GM23338 (cell line): ENCODE measurements around the gene ATP1B2. TPM values are rescaled to one million over a fixed set of nuclear protein-coding genes. Genes with fewer than 3 reads are reported as not detected.

Experiments used
- ATAC-seq: fragments of 200-7000 bp; cut with Tn5 transposase; 3 replicates; pipeline ENCODE4 v1.9.1; 2020
- DNase-seq: peaks from one replicate; pipeline ENCODE4 v3.0.0-alpha.2; 2015; ENCODE audit warnings: low spot score
- H2AFZ ChIP-seq: fragments of 200-600 bp; sonication (generic); 2 replicates; pipeline ENCODE4 v1.8.0; 2016; ENCODE audit warnings: antibody characterized with exemption, mild to moderate bottlenecking, moderate library complexity
- H3F3A ChIP-seq: fragments of 200-600 bp; sonication (generic); replicated peaks from 2 replicates; pipeline ENCODE4 v1.8.0; 2017; ENCODE audit warnings: antibody characterized with exemption, mixed run types, low read depth
- H3K27ac ChIP-seq: fragments of 200-600 bp; sonication (generic); 2 replicates; pipeline ENCODE4 v1.6.1; 2016; ENCODE audit warnings: low read depth
- H3K27me3 ChIP-seq: fragments of 200-600 bp; sonication (generic); 2 replicates; pipeline ENCODE4 v1.8.0; 2016; ENCODE audit warnings: mild to moderate bottlenecking, mixed run types, moderate library complexity; ENCODE audit not compliant: insufficient read depth
- H3K36me3 ChIP-seq: fragments of 200-600 bp; sonication (generic); 2 replicates; pipeline ENCODE4 v1.8.0; 2016; ENCODE audit warnings: mild to moderate bottlenecking; ENCODE audit not compliant: insufficient read depth
- H3K4me1 ChIP-seq: fragments of 200-600 bp; sonication (generic); 2 replicates; pipeline ENCODE4 v1.8.0; 2016; ENCODE audit warnings: mild to moderate bottlenecking, moderate library complexity; ENCODE audit not compliant: insufficient read depth
- H3K4me2 ChIP-seq: fragments of 200-600 bp; sonication (generic); 2 replicates; pipeline ENCODE4 v1.7.1; 2017; ENCODE audit warnings: mixed run types
- H3K4me3 ChIP-seq: fragments of 200-600 bp; sonication (generic); 2 replicates; pipeline ENCODE4 v1.6.1; 2016; ENCODE audit warnings: mixed run types
- H3K79me2 ChIP-seq: fragments of 200-600 bp; sonication (generic); replicated peaks from 2 replicates; pipeline ENCODE4 v1.8.0; 2017; ENCODE audit warnings: mild to moderate bottlenecking; ENCODE audit not compliant: insufficient read depth
- H3K9me2 ChIP-seq: fragments of 200-600 bp; sonication (generic); 2 replicates; pipeline ENCODE4 v1.8.0; 2017; ENCODE audit not compliant: insufficient read depth
- H4K20me1 ChIP-seq: fragments of 200-600 bp; sonication (generic); replicated peaks from 2 replicates; pipeline ENCODE4 v1.8.0; 2017; ENCODE audit warnings: mild to moderate bottlenecking; ENCODE audit not compliant: insufficient read depth
- H3K27ac Mint-ChIP-seq: 2 replicates; pipeline ENCODE4 v1.8.0; 2020; ENCODE audit warnings: inconsistent platforms, mild to moderate bottlenecking, moderate library complexity, mixed read lengths
- H3K27me3 Mint-ChIP-seq: 3 replicates; pipeline ENCODE4 v1.8.0; 2022; ENCODE audit warnings: low read depth, mild to moderate bottlenecking, moderate library complexity, mixed read lengths, inconsistent platforms; ENCODE audit not compliant: insufficient read depth, poor library complexity
- H3K36me3 Mint-ChIP-seq: 3 replicates; pipeline ENCODE4 v1.8.0; 2021; ENCODE audit warnings: low read depth, mild to moderate bottlenecking, inconsistent platforms, moderate library complexity, mixed read lengths
- H3K4me1 Mint-ChIP-seq: 3 replicates; pipeline ENCODE4 v1.8.0; 2020; ENCODE audit warnings: mild to moderate bottlenecking, inconsistent platforms, mixed read lengths
- H3K4me3 Mint-ChIP-seq: 3 replicates; pipeline ENCODE4 v1.8.0; 2021; ENCODE audit warnings: moderate library complexity, mild to moderate bottlenecking, inconsistent platforms, mixed read lengths
- H3K9me3 Mint-ChIP-seq: 3 replicates; pipeline ENCODE4 v1.8.0; 2020; ENCODE audit warnings: moderate library complexity, mild to moderate bottlenecking, inconsistent platforms, mixed read lengths
- CREB1 ChIP-seq: fragments of 250-450 bp; sonication (Bioruptor Pico); IDR thresholded peaks from 2 replicates; pipeline ENCODE4 v1.5.0; 2020; ENCODE audit warnings: low read depth, mild to moderate bottlenecking, moderate library complexity
- CTCF ChIP-seq, 2 experiments: fragments of 200-600 bp in 1 of 2; sonication (generic) in 1 of 2; conservative IDR thresholded peaks; 2 replicates each; pipeline versions ENCODE4 v1.5.1 to v1.6.1; 2016 to 2017; ENCODE audit warnings: antibody characterized with exemption in 2 of 2, low read depth in 2 of 2, mild to moderate bottlenecking in 2 of 2, moderate library complexity in 1 of 2
- ETS1 ChIP-seq: IDR thresholded peaks from 2 replicates; pipeline ENCODE4 v1.6.1; 2016; ENCODE audit warnings: antibody characterized with exemption
- EZH2 ChIP-seq: fragments of 200-600 bp; sonication (generic); IDR thresholded peaks from one replicate; pipeline ENCODE4 v1.8.0; 2017; ENCODE audit warnings: antibody characterized with exemption, mild to moderate bottlenecking, low read depth; ENCODE audit not compliant: unreplicated experiment
- EZH2phosphoT487 ChIP-seq: fragments of 200-600 bp; sonication (generic); IDR thresholded peaks from one replicate; pipeline ENCODE4 v1.8.1; 2018; ENCODE audit warnings: antibody characterized with exemption; ENCODE audit not compliant: unreplicated experiment
- REST ChIP-seq: IDR thresholded peaks from one replicate; pipeline ENCODE4 v1.6.1; 2018; ENCODE audit warnings: antibody characterized with exemption; ENCODE audit not compliant: unreplicated experiment
- STAT1 ChIP-seq: IDR thresholded peaks from one replicate; pipeline ENCODE4 v1.6.1; 2016; ENCODE audit warnings: antibody characterized with exemption; ENCODE audit not compliant: unreplicated experiment
- ZNF114 ChIP-seq: fragments of 250-450 bp; sonication (Bioruptor Pico); IDR thresholded peaks from 2 replicates; pipeline ENCODE4 v1.5.0; 2020; ENCODE audit warnings: mild to moderate bottlenecking, moderate library complexity
- ZNF331 ChIP-seq: fragments of 250-450 bp; sonication (Bioruptor Pico); IDR thresholded peaks from 2 replicates; pipeline ENCODE4 v1.5.0; 2020; ENCODE audit warnings: low read depth, mild to moderate bottlenecking, moderate library complexity
- ZNF462 ChIP-seq: fragments of 250-450 bp; sonication (Bioruptor Pico); IDR thresholded peaks from 2 replicates; pipeline ENCODE4 v1.5.0; 2020; ENCODE audit warnings: mild to moderate bottlenecking, moderate library complexity
- polyA plus RNA-seq: library from polyadenylated mRNA; unstranded; fragments of >200 nt; fragmentation: Nextera tagmentation; extraction: Ambion mirVana; gene quantifications from 2 replicates; pipeline ENCODE4 v1.2.1, GENCODE V29; 2016
- total RNA-seq: library from RNA; depleted of rRNA; stranded (reverse); fragments of >200 nt; shearing (Covaris generic); gene quantifications from 2 replicates; pipeline ENCODE4 v1.2.3, GENCODE V29; 2014

The ATP1B2 gene
- total and polyA plus RNA-seq, 2 experiments from 2014 or later: 14.9 to 33.1 TPM

GRCh38 chr17:7610641-7611040 lies 40.1 kb upstream of the ATP1B2 start (continued):
- TF ChIP-seq CTCF (conservative IDR thresholded peaks at IDR 0.05; ENCODE audit: low read depth in 2 of 2) (no peak), EZH2phosphoT487 (no peak), CREB1 (CRISPR knock-in tag) (no peak), REST (no peak), ZNF331 (CRISPR knock-in tag) (no peak), EZH2 (no peak)

GRCh38 chr17:7611635-7612293 lies 39.0 kb upstream of the ATP1B2 start:
- no peak overlapping the region for H2AFZ ChIP-seq
- no peaks in the 10 kb centered on the region for H3K36me3 ChIP-seq
- no peaks in the 10 kb centered on the region; the same call in 1 of the 2 replicates for H3K27me3 ChIP-seq
- peaks cover 11% of the 10 kb centered on the region for H3K27me3 Mint-ChIP-seq
- TF ChIP-seq ZNF462 (CRISPR knock-in tag): no peak
- no peak for TF ChIP-seq ZNF331 (CRISPR knock-in tag)
- no peak for TF ChIP-seq CREB1 (CRISPR knock-in tag)
- no peak for TF ChIP-seq ZNF114 (CRISPR knock-in tag)
- no peak for TF ChIP-seq ETS1
- TF ChIP-seq STAT1: no peak
- 0 out of 2 replicates have a peak overlapping the region, but pooled peaks have one; percentile 43 for H3K4me2 ChIP-seq
- H3F3A ChIP-seq: peaks cover 23% of the 10 kb centered on the region; the same call in 1 of the 2 replicates
- H3K27ac Mint-ChIP-seq: peak overlapping the region; percentile 17; the same call in 1 of the 2 replicates
- peak overlapping the region; percentile 47; the same call in 2 of the 3 replicates for H3K4me3 Mint-ChIP-seq
- H3K9me3 Mint-ChIP-seq: no peaks in the 10 kb centered on the region; the same call in 2 of the 3 replicates
- peaks cover 17% of the 10 kb centered on the region for H3K4me1 Mint-ChIP-seq
- DNase-seq: no peak
- H3K9me2 ChIP-seq: no peaks in the 10 kb centered on the region
- H4K20me1 ChIP-seq: peaks cover 38% of the 10 kb centered on the region
- H3K4me3 ChIP-seq: 0 out of 2 replicates have a peak overlapping the region, but pooled peaks have one; percentile 11
- H3K4me1 ChIP-seq: peaks cover 26% of the 10 kb centered on the region
- H3K36me3 Mint-ChIP-seq: peaks cover 14% of the 10 kb centered on the region
- no peak overlapping the region for H3K27ac ChIP-seq
- no peak for ATAC-seq
- peaks cover 62% of the 10 kb centered on the region for H3K79me2 ChIP-seq
